Heart left ventricle (tissue), 16 donors: ENCODE data around the gene CBLB. TPM values are rescaled to one million over a fixed set of nuclear protein-coding genes. Genes with fewer than 3 reads are reported as not detected.

ENCODE experiments used
- ATAC-seq, 4 donors: fragments of 200-7000 bp; cut with Tn5 transposase; one replicate each; pipeline ENCODE4 v1.9.1; 2020 to 2022; ENCODE audit warnings: moderate library complexity in 4 of 4, mild to moderate bottlenecking in 3 of 4, moderate number of reproducible peaks in 1 of 4
- DNase-seq, 5 donors: peaks; one replicate each; pipeline ENCODE4 v3.0.0-alpha.2; 2020
- H3K27ac ChIP-seq, 12 donors: fragments of 200-600 bp; sonication (generic) in 4 of 12; one replicate each; pipeline versions ENCODE4 v1.5.0 to v1.8.0; 2016 to 2022; ENCODE audit warnings: mild to moderate bottlenecking in 2 of 12
- H3K27me3 ChIP-seq, 9 donors: fragments of 200-600 bp; sonication (generic) in 2 of 9; one replicate each; pipeline versions ENCODE4 v1.5.1 to v1.8.0; 2016 to 2022; ENCODE audit warnings: mild to moderate bottlenecking in 3 of 9
- H3K36me3 ChIP-seq, 9 donors: fragments of 200-600 bp; sonication (generic) in 2 of 9; one replicate each; pipeline versions ENCODE4 v1.5.0 to v1.8.0; 2018 to 2022; ENCODE audit warnings: mild to moderate bottlenecking in 2 of 9
- H3K4me1 ChIP-seq, 12 donors: fragments of 200-600 bp; sonication (generic) in 4 of 12; one replicate each; pipeline versions ENCODE4 v1.5.0 to v1.8.0; 2016 to 2022; ENCODE audit warnings: mild to moderate bottlenecking in 3 of 12
- H3K4me3 ChIP-seq, 12 donors: fragments of 200-600 bp; sonication (generic) in 4 of 12; one replicate each; pipeline versions ENCODE4 v1.5.0 to v1.8.0; 2017 to 2022; ENCODE audit warnings: mild to moderate bottlenecking in 9 of 12, moderate library complexity in 4 of 12
- H3K9me3 ChIP-seq, 12 donors: fragments of 200-600 bp; sonication (generic) in 4 of 12; one replicate each; pipeline versions ENCODE4 v1.5.0 to v1.8.0; 2016 to 2022; ENCODE audit warnings: mild to moderate bottlenecking in 1 of 12
- POLR2A ChIP-seq, 2 donors: fragments of 450-650 bp; IDR thresholded peaks; one replicate each; pipeline ENCODE4 v1.6.1; 2017; ENCODE audit warnings: antibody characterized with exemption in 2 of 2, mild to moderate bottlenecking in 2 of 2, moderate library complexity in 2 of 2
- WGBS, 4 donors: extraction: QIAGEN DNeasy Blood & Tissue Kit in 2 of 4; methylation state at CpG; one replicate each; pipeline versions ENCODE4 v1.1.5 to v1.1.7; 2013 to 2018; 5-methylcytosine and 5-hydroxymethylcytosine counted together
- intact Hi-C, 10 donors: fragments of 100-400 bp; cut with DNase I; formaldehyde crosslinking; loops; one replicate each; pipeline versions ENCODE4 v1.11.1 to v1.14.2; 2022
- polyA plus RNA-seq, 2 donors: library from polyadenylated mRNA; stranded (reverse); fragments of 200-250 nt; gene quantifications; one replicate each; pipeline ENCODE4 v1.2.3, GENCODE V29; 2013
- total RNA-seq, 9 donors: library from RNA; depleted of rRNA in 2 of 9; stranded (reverse); fragments of >200 nt in 2 of 9; fragmentation: NEBNext Ultra II Directional in 3 of 9; extraction: Animal tissue kit (Norgen Biotek cat#: 25700) in 3 of 9; gene quantifications; one replicate each; pipeline versions ENCODE4 v1.1.0 to v1.2.4, GENCODE V29; 2016 to 2023
- TF ChIP-seq, protein P1 (sequence below), 12 donors: fragments of 200-600 bp; sonication (generic) in 4 of 12; IDR thresholded peaks; one replicate each; pipeline versions ENCODE4 v1.5.0 to v1.8.0; 2018 to 2022; ENCODE audit warnings: antibody characterized with exemption in 12 of 12, mild to moderate bottlenecking in 5 of 12
- donor health status: ischemic (EF 13 %, LVEDD 7.1; RV severe dilation, severe dysfunction).
- donor health status: healthy with polysubstance abuse.
- donor health status: DM: no; HTN: yes; CAD: no.
- donor health status: DM: no; HTN: no; CAD: no.
- donor health status: ischemic (EF 25% LVEDD 6.9; RV normal size, moderate dysfunction).
- donor health status: ischemic (EF 25% LVEDD 5.7; RV mildly dilated, moderate dysfunction).
- donor health status: healthy.
- donor health status: DM: yes; HTN: yes; CAD: no.
- donor health status: ischemic (EF 35%, LVEDD 5.7; RV mildly dilated, moderate dysfunction).
- donor health status: nonischemic (EF 11% LVEDD 7.7; RV severe dilation, severe dysfunction).
- donor health status: DM: yes; HTN: yes; CAD: no.
- donor health status: PGD.
- donor health status: ischemic (EF 29% LVEDD 5.4; RV normal size, mild dysfunction).
- donor health status: nonischemic (EF 23%, LVEDD 6.1; RV moderate dilation, normal function).

CBLB gene
- total and polyA plus RNA-seq, 11 donors: 18.6 to 74.4 (median 42.3) TPM

- H3K36me3 ChIP-seq: peaks cover 0 to 30% (median 11%) of the 10 kb centered on the region in 9 donors
- peak; percentile 11 to 39 (median 37) for ATAC-seq
- WGBS, 4 donors: 96 to 100% (median 98%) methylated on average over 1 to 6 of the region's 6 CpGs
- TF ChIP-seq POLR2A (IDR thresholded peaks at IDR 0.05): no peak
- TF ChIP-seq, protein P1, sequence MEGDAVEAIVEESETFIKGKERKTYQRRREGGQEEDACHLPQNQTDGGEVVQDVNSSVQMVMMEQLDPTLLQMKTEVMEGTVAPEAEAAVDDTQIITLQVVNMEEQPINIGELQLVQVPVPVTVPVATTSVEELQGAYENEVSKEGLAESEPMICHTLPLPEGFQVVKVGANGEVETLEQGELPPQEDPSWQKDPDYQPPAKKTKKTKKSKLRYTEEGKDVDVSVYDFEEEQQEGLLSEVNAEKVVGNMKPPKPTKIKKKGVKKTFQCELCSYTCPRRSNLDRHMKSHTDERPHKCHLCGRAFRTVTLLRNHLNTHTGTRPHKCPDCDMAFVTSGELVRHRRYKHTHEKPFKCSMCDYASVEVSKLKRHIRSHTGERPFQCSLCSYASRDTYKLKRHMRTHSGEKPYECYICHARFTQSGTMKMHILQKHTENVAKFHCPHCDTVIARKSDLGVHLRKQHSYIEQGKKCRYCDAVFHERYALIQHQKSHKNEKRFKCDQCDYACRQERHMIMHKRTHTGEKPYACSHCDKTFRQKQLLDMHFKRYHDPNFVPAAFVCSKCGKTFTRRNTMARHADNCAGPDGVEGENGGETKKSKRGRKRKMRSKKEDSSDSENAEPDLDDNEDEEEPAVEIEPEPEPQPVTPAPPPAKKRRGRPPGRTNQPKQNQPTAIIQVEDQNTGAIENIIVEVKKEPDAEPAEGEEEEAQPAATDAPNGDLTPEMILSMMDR (IDR thresholded peaks at IDR 0.05): no peak
- peaks cover 0 to 28% (median 6%) of the 10 kb centered on the region in 12 donors for H3K4me1 ChIP-seq
- intact Hi-C loops: no loop called here
- H3K9me3 ChIP-seq: peaks cover 0 to 22% (median 7%) of the 10 kb centered on the region in 12 donors
- H3K4me3 ChIP-seq: no peak overlapping the region
- no peak overlapping the region for H3K27ac ChIP-seq
- DNase-seq: no peak
- no peaks in the 10 kb centered on the region for H3K27me3 ChIP-seq
Observed at GRCh38 chr3:105759442-105760078, 109.3 kb downstream of the CBLB start.

DNA sequence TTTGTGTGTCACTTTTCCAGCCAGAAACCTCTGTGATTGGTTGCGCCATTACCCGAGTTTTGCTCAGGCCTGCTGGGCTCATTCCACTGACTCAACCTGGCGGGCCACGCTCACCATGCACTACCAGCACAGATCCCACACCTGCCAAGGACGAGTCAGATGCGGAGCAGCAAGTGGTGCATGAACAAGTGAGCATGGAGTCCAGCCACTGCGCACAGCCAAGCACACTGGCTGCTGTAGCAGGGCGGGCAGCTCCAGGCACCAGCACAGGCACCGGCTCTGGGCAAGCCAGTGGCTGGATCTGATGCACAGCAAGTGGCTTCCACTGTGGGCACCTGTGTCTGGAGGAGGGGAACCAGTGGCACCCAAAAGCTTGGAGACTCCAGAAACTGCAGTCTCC lies 110.4 kb downstream of the CBLB start:
- no peak overlapping the region for H3K27ac ChIP-seq
- intact Hi-C loops: no loop called here
- no peak overlapping the region for H3K4me3 ChIP-seq
- peaks cover 0 to 30% (median 11%) of the 10 kb centered on the region in 9 donors for H3K36me3 ChIP-seq
- WGBS, 4 donors: 95 to 99% (median 98%) methylated on average over 6 to 9 of the region's 9 CpGs
- TF ChIP-seq POLR2A (IDR thresholded peaks at IDR 0.05): no peak
- TF ChIP-seq, protein P1 (IDR thresholded peaks at IDR 0.05): no peak
- no peak for DNase-seq
- ATAC-seq: peak in 3 of 4 donors; percentile 9 to 45 (median 14)
- H3K9me3 ChIP-seq: peaks cover 0 to 22% (median 7%) of the 10 kb centered on the region in 12 donors
- no peaks in the 10 kb centered on the region for H3K27me3 ChIP-seq
- H3K4me1 ChIP-seq: peaks cover 0 to 30% (median 5%) of the 10 kb centered on the region in 12 donors

DNA sequence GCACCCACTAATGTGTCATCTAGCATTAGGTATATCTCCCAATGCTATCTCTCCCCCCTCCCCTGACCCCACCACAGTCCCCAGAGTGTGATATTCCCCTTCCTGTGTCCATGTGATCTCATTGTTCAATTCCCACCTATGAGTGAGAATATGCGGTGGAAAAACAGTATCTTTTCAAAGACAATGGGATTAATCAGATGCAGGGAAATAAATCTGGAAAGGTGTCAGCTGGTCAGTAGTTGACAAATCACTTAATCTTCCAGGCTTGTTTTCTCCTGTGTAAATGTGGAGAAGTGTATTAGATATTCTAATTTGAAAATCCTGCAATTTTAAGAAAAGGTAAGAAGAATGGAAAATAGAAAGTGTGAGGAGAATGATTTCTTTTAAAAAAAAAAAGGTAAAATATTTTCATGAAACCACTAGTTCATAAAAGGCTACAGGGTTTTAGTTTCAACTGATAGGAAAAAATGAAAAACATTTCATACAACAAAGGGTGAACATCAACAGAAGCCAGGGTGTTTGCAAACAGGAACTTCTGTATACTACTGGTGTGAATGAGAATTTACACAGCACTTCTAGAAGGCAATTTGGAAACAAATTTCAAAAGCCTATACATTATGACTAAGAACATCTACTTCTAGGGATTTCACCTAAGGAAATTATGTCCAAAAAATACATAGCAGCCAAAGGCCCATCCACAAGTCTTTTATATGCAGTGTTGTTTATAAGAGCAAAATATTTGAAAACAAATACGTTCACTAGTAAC lies 113.5 kb downstream of the CBLB start:
- Histone ChIP-seq H3K36me3 (peaks cover 0 to 25% (median 8%) of the 10 kb centered on the region in 9 donors), H3K4me3 (no peak overlapping the region), H3K27ac (peak overlapping the region in 1 of 12 donors; percentile 47), H3K27me3 (no peaks in the 10 kb centered on the region), H3K9me3 (peaks cover 0 to 12% (median 0%) of the 10 kb centered on the region in 12 donors), H3K4me1 (peaks cover 0 to 60% (median 20%) of the 10 kb centered on the region in 12 donors)
- no peak for ATAC-seq
- TF ChIP-seq, protein P1 (IDR thresholded peaks at IDR 0.05): no peak
- no peak for TF ChIP-seq POLR2A (IDR thresholded peaks at IDR 0.05)
- 73 to 87% (median 79%) methylated on average over 2 of the region's 2 CpGs for WGBS, 4 donors
- intact Hi-C loops: no loop called here
- no peak for DNase-seq

- intact Hi-C loops: no loop called here
- Histone ChIP-seq H3K4me3 (no peak overlapping the region), H3K27me3 (no peaks in the 10 kb centered on the region), H3K27ac (peak overlapping the region in 2 of 12 donors; percentile 22 to 83), H3K9me3 (peaks cover 0 to 3% (median 0%) of the 10 kb centered on the region in 12 donors), H3K36me3 (peaks cover 0 to 16% (median 0%) of the 10 kb centered on the region in 9 donors), H3K4me1 (peaks cover 0 to 80% (median 26%) of the 10 kb centered on the region in 12 donors)
- WGBS, 4 donors: 36 to 56% (median 51%) methylated on average over 1 of the region's 1 CpG
- TF ChIP-seq, protein P1 (IDR thresholded peaks at IDR 0.05): no peak
- no peak for TF ChIP-seq POLR2A (IDR thresholded peaks at IDR 0.05)
- no peak for DNase-seq
- peak; percentile 53 to 64 (median 58) for ATAC-seq
Observed at GRCh38 chr3:105752791-105753415, 115.9 kb downstream of the CBLB start.
